ENCODE results near the gene CCDC171. TPM values are rescaled to one million over a fixed set of nuclear protein-coding genes. Genes with fewer than 3 reads are reported as not detected.

Gene CCDC171
- polyA plus RNA-seq, 3 donors, result 0.08 to 0.17 (median 0.10) TPM

DNA sequence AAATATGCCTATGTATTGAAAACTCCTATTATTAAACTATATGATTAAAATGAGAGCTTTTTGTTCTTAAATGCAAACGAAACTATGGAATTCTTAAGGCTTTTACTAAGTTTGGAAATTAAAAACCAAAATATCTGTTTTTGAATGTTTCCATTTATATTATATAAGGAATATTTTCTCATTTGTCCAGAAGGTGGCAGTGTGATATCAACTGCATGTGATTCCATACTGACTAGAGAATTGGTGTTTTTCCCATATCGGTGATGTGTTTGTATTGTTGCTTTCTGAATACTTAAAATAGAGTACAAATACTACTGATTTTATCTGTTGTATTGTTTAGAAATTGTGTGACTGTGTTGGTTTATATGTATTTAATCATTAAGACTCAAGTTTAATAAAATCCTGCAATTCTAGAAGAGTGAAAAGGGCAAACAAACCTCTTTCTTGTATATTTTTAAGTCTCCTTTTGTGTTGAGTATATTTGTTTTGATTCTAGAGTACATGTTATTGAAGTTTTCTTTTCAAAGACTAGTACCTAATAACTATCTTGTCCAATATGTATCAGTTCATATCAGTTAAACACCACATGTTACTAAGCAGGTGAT lies 320.8 kb downstream of the CCDC171 start:
- intact Hi-C loops (cut with micrococcal nuclease), result no loop called here

DNA sequence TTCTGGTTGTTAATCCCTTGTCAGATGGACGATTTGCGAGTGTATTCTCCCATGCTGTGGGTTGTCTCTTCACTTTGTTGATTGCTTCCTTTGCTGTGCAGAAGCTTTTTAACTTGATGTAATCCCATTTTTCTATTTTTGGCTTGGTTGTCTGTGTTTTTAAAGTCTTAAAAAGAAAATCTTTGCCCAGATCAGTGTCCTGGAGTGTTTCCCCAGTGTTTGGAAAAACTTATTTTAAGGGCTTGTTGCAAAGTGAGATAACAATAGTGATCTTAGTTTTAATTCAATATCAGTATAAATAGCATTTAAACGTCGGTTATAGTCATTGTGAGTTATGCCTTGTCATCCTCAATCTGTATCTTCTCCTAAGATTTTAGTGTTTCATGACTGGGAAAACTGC lies 329.5 kb downstream of the CCDC171 start:
- Histone ChIP-seq H3K9me3 (replicated peaks in 1 of 2; ENCODE audit: control insufficient read depth in 1 of 2, insufficient read depth in 1 of 2, low read length in 2 of 2) (no peaks in the 10 kb centered on the region), H3K4me1 (ENCODE audit: control insufficient read depth in 1 of 2, insufficient read depth in 2 of 2, low read length in 2 of 2) (no peaks in the 10 kb centered on the region), H3K36me3 (replicated peaks in 1 of 2; ENCODE audit: control insufficient read depth in 1 of 2, insufficient read depth in 2 of 2, low read length in 2 of 2) (no peaks in the 10 kb centered on the region), H2AFZ (ENCODE audit: insufficient read depth, low read depth, low read length, poor library complexity, severe bottlenecking) (no peak overlapping the region), H3K27me3 (ENCODE audit: control insufficient read depth in 2 of 2, insufficient read depth in 2 of 2, low read length in 2 of 2) (no peaks in the 10 kb centered on the region), H3K4me2 (replicated peaks; ENCODE audit: extremely low read depth, low read length, poor library complexity, severe bottlenecking) (no peak overlapping the region), H3K79me2 (ENCODE audit: insufficient read depth, low read length) (no peaks in the 10 kb centered on the region), H3K4me3 (replicated peaks in 1 of 3; ENCODE audit: low read depth in 2 of 3, low read length in 3 of 3) (no peak overlapping the region), H4K20me1 (ENCODE audit: insufficient read depth, low read length) (no peaks in the 10 kb centered on the region), H3K9ac (ENCODE audit: insufficient read depth, low read length, poor library complexity, severe bottlenecking) (no peak overlapping the region), H3K27ac (ENCODE audit: low read depth in 1 of 2, low read length in 2 of 2) (no peak overlapping the region)
- DNase-seq, result no peak
- TF ChIP-seq, protein P1, sequence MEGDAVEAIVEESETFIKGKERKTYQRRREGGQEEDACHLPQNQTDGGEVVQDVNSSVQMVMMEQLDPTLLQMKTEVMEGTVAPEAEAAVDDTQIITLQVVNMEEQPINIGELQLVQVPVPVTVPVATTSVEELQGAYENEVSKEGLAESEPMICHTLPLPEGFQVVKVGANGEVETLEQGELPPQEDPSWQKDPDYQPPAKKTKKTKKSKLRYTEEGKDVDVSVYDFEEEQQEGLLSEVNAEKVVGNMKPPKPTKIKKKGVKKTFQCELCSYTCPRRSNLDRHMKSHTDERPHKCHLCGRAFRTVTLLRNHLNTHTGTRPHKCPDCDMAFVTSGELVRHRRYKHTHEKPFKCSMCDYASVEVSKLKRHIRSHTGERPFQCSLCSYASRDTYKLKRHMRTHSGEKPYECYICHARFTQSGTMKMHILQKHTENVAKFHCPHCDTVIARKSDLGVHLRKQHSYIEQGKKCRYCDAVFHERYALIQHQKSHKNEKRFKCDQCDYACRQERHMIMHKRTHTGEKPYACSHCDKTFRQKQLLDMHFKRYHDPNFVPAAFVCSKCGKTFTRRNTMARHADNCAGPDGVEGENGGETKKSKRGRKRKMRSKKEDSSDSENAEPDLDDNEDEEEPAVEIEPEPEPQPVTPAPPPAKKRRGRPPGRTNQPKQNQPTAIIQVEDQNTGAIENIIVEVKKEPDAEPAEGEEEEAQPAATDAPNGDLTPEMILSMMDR (IDR thresholded peaks at IDR 0.05), result no peak
- H3K4me1 Mint-ChIP-seq, result no peaks in the 10 kb centered on the region
- no peaks in the 10 kb centered on the region for H3K36me3 Mint-ChIP-seq
- no peak overlapping the region for H3K27ac Mint-ChIP-seq
- H3K27me3 Mint-ChIP-seq (ENCODE audit: low read depth in 3 of 3), result no peaks in the 10 kb centered on the region
- H3K9me3 Mint-ChIP-seq, result peaks cover 0 to 2% (median 0%) of the 10 kb centered on the region in 7 donors
- WGBS (ENCODE audit: insufficient coverage), result 79% methylated on average over 2 of the region's 4 CpGs
- intact Hi-C loops (cut with micrococcal nuclease), result no loop called here
- no peak overlapping the region for H3K4me3 Mint-ChIP-seq

More for the DNA sequence above, 320.8 kb downstream of the CCDC171 start:
- Histone ChIP-seq H3K4me3 (replicated peaks in 1 of 3; ENCODE audit: low read depth in 2 of 3, low read length in 3 of 3) (no peak overlapping the region), H3K36me3 (replicated peaks in 1 of 2; ENCODE audit: control insufficient read depth in 1 of 2, insufficient read depth in 2 of 2, low read length in 2 of 2) (no peaks in the 10 kb centered on the region), H3K79me2 (ENCODE audit: insufficient read depth, low read length) (no peaks in the 10 kb centered on the region), H3K4me2 (replicated peaks; ENCODE audit: extremely low read depth, low read length, poor library complexity, severe bottlenecking) (no peak overlapping the region), H3K9me3 (replicated peaks in 1 of 2; ENCODE audit: control insufficient read depth in 1 of 2, insufficient read depth in 1 of 2, low read length in 2 of 2) (no peaks in the 10 kb centered on the region), H4K20me1 (ENCODE audit: insufficient read depth, low read length) (no peaks in the 10 kb centered on the region), H2AFZ (ENCODE audit: insufficient read depth, low read depth, low read length, poor library complexity, severe bottlenecking) (no peak overlapping the region), H3K9ac (ENCODE audit: insufficient read depth, low read length, poor library complexity, severe bottlenecking) (no peak overlapping the region), H3K27me3 (ENCODE audit: control insufficient read depth in 2 of 2, insufficient read depth in 2 of 2, low read length in 2 of 2) (no peaks in the 10 kb centered on the region), H3K4me1 (ENCODE audit: control insufficient read depth in 1 of 2, insufficient read depth in 2 of 2, low read length in 2 of 2) (no peaks in the 10 kb centered on the region), H3K27ac (ENCODE audit: low read depth in 1 of 2, low read length in 2 of 2) (no peak overlapping the region)
- no peaks in the 10 kb centered on the region for H3K4me1 Mint-ChIP-seq
- no peaks in the 10 kb centered on the region for H3K9me3 Mint-ChIP-seq
- H3K27ac Mint-ChIP-seq, result no peak overlapping the region
- no peak overlapping the region for H3K4me3 Mint-ChIP-seq
- TF ChIP-seq, protein P1 (IDR thresholded peaks at IDR 0.05), result peak; percentile 63
- peak in 1 of 3 donors; percentile 6 for DNase-seq
- no peaks in the 10 kb centered on the region for H3K36me3 Mint-ChIP-seq
- WGBS (ENCODE audit: insufficient coverage), result no CpG with 5 or more reads among the region's 2 CpGs
- H3K27me3 Mint-ChIP-seq (ENCODE audit: low read depth in 3 of 3), result no peaks in the 10 kb centered on the region

Measured in CD14-positive monocyte (primary cell).